ENCODE measurements around the gene CENPP. TPM values are rescaled to one million over a fixed set of nuclear protein-coding genes. Genes with fewer than 3 reads are reported as not detected.

CENPP gene
- total and polyA plus RNA-seq, 4 donors = 0.62 to 8.7 (median 1.3) TPM

GRCh38 chr9:92527291-92527828 lies 201.6 kb downstream of the CENPP start:
- H3K4me3 ChIP-seq (ENCODE audit: low read depth in 1 of 3, low read length in 3 of 3) = no peak overlapping the region
- 92% methylated on average over 2 of the region's 2 CpGs for WGBS
- TF ChIP-seq HNF4A (conservative IDR thresholded peaks at IDR 0.05) (no peak), EGR1 (IDR thresholded peaks at IDR 0.05; ENCODE audit: low read depth in 2 of 2) (no peak), MAX (IDR thresholded peaks at IDR 0.05) (no peak), FOXA2 (IDR thresholded peaks at IDR 0.05) (no peak), TAF1 (conservative IDR thresholded peaks at IDR 0.05) (no peak), JUND (IDR thresholded peaks at IDR 0.05) (no peak), SP1 (IDR thresholded peaks at IDR 0.05) (no peak)

GRCh38 chr9:92527832-92528521 lies 202.2 kb downstream of the CENPP start:
- Histone ChIP-seq H3K27me3 (ENCODE audit: control insufficient read depth in 4 of 4, insufficient read depth in 4 of 4, low read length in 3 of 4) (no peaks in the 10 kb centered on the region), H3K9me3 (ENCODE audit: control insufficient read depth in 4 of 4, low read length in 3 of 4) (no peaks in the 10 kb centered on the region), H3K36me3 (ENCODE audit: control insufficient read depth in 4 of 4, insufficient read depth in 3 of 4, low read depth in 1 of 4, low read length in 3 of 4) (no peaks in the 10 kb centered on the region), H3K4me3 (ENCODE audit: low read depth in 1 of 3, low read length in 3 of 3) (no peak overlapping the region), H3K4me1 (ENCODE audit: control insufficient read depth in 4 of 4, insufficient read depth in 4 of 4, low read length in 3 of 4) (no peaks in the 10 kb centered on the region), H3K27ac (ENCODE audit: low read depth in 1 of 2, low read length in 2 of 2) (no peak overlapping the region), H3K9ac (ENCODE audit: low read depth in 1 of 2, low read length in 2 of 2) (no peak overlapping the region)
- WGBS = 94% methylated on average over 4 of the region's 4 CpGs
- TF ChIP-seq HNF4A (conservative IDR thresholded peaks at IDR 0.05) (peak in 1 of 2 donors; percentile 31), ZBTB33 (IDR thresholded peaks at IDR 0.05) (no peak)
- no peak for DNase-seq (ENCODE audit: low spot score)

More at GRCh38 chr9:92527291-92527828, 201.6 kb downstream of the CENPP start:
- H3K27ac ChIP-seq (ENCODE audit: low read depth in 1 of 2, low read length in 2 of 2) = no peak overlapping the region
- DNase-seq (ENCODE audit: low spot score) = no peak
- no peaks in the 10 kb centered on the region for H3K36me3 ChIP-seq (ENCODE audit: control insufficient read depth in 4 of 4, insufficient read depth in 3 of 4, low read depth in 1 of 4, low read length in 3 of 4)
- no peaks in the 10 kb centered on the region for H3K9me3 ChIP-seq (ENCODE audit: control insufficient read depth in 4 of 4, low read length in 3 of 4)
- H3K27me3 ChIP-seq (ENCODE audit: control insufficient read depth in 4 of 4, insufficient read depth in 4 of 4, low read length in 3 of 4) = no peaks in the 10 kb centered on the region
- H3K9ac ChIP-seq (ENCODE audit: low read depth in 1 of 2, low read length in 2 of 2) = no peak overlapping the region
- no peaks in the 10 kb centered on the region for H3K4me1 ChIP-seq (ENCODE audit: control insufficient read depth in 4 of 4, insufficient read depth in 4 of 4, low read length in 3 of 4)

- WGBS = 66% methylated on average over 1 of the region's 1 CpG
- Histone ChIP-seq H3K27ac (ENCODE audit: low read depth in 1 of 2, low read length in 2 of 2) (no peak overlapping the region), H3K9ac (ENCODE audit: low read depth in 1 of 2, low read length in 2 of 2) (no peak overlapping the region), H3K4me3 (ENCODE audit: low read depth in 1 of 3, low read length in 3 of 3) (no peak overlapping the region), H3K27me3 (ENCODE audit: control insufficient read depth in 4 of 4, insufficient read depth in 4 of 4, low read length in 3 of 4) (no peaks in the 10 kb centered on the region), H3K36me3 (ENCODE audit: control insufficient read depth in 4 of 4, insufficient read depth in 3 of 4, low read depth in 1 of 4, low read length in 3 of 4) (no peaks in the 10 kb centered on the region), H3K4me1 (ENCODE audit: control insufficient read depth in 4 of 4, insufficient read depth in 4 of 4, low read length in 3 of 4) (no peaks in the 10 kb centered on the region), H3K9me3 (ENCODE audit: control insufficient read depth in 4 of 4, low read length in 3 of 4) (no peaks in the 10 kb centered on the region)
- TF ChIP-seq TAF1 (conservative IDR thresholded peaks at IDR 0.05) (no peak), YY1 (IDR thresholded peaks at IDR 0.05) (no peak), HNF4G (IDR thresholded peaks at IDR 0.05) (no peak), RAD21 (IDR thresholded peaks at IDR 0.05) (no peak)
- DNase-seq (ENCODE audit: low spot score) = no peak
These were observed 202.7 kb downstream of the CENPP start for GRCh38 chr9:92528522-92528849.

GRCh38 chr9:92529124-92529523 lies 203.4 kb downstream of the CENPP start:
- TF ChIP-seq HNF4G (IDR thresholded peaks at IDR 0.05) = no peak
- no peak for TF ChIP-seq JUND (IDR thresholded peaks at IDR 0.05)
- TF ChIP-seq YY1 (IDR thresholded peaks at IDR 0.05) = no peak
- TF ChIP-seq ATF3 (IDR thresholded peaks at IDR 0.05) = no peak
- no peak for TF ChIP-seq ZBTB33 (IDR thresholded peaks at IDR 0.05)
- TF ChIP-seq REST (IDR thresholded peaks at IDR 0.05) = no peak
- TF ChIP-seq EGR1 (IDR thresholded peaks at IDR 0.05; ENCODE audit: low read depth in 2 of 2) = no peak
- no peak for TF ChIP-seq FOXA1 (IDR thresholded peaks at IDR 0.05)
- no peak for TF ChIP-seq SP1 (IDR thresholded peaks at IDR 0.05)
- Histone ChIP-seq H3K9me3 (ENCODE audit: control insufficient read depth in 4 of 4, low read length in 3 of 4) (no peaks in the 10 kb centered on the region), H3K27ac (ENCODE audit: low read depth in 1 of 2, low read length in 2 of 2) (no peak overlapping the region), H3K36me3 (ENCODE audit: control insufficient read depth in 4 of 4, insufficient read depth in 3 of 4, low read depth in 1 of 4, low read length in 3 of 4) (no peaks in the 10 kb centered on the region), H3K27me3 (ENCODE audit: control insufficient read depth in 4 of 4, insufficient read depth in 4 of 4, low read length in 3 of 4) (no peaks in the 10 kb centered on the region), H3K4me1 (ENCODE audit: control insufficient read depth in 4 of 4, insufficient read depth in 4 of 4, low read length in 3 of 4) (peaks cover 0 to 4% (median 2%) of the 10 kb centered on the region in 4 donors), H3K4me3 (ENCODE audit: low read depth in 1 of 3, low read length in 3 of 3) (no peak overlapping the region), H3K9ac (ENCODE audit: low read depth in 1 of 2, low read length in 2 of 2) (no peak overlapping the region)
- no peak for DNase-seq (ENCODE audit: low spot score)
- WGBS = 96% methylated on average over 3 of the region's 3 CpGs
